GM20000 (cell line): ENCODE measurements around the gene PTPN5.

Experiments
- DNase-seq: peaks from one replicate; pipeline ENCODE4 v3.0.0; 2012; ENCODE audit warnings: low spot score
- CTCF ChIP-seq: IDR thresholded peaks from 2 replicates; pipeline ENCODE4 v1.5.1; 2012; ENCODE audit warnings: mild to moderate bottlenecking, control low read depth; ENCODE audit errors: extremely low read depth, missing control alignments

The PTPN5 gene

GRCh38 chr11:18704045-18704645 lies 87.5 kb downstream of the PTPN5 start:
- DNase-seq: no peak
- TF ChIP-seq CTCF: no peak

- TF ChIP-seq CTCF: no peak
- no peak for DNase-seq
Measured at GRCh38 chr11:18703001-18703763, 88.4 kb downstream of the PTPN5 start.

- DNase-seq: no peak
- TF ChIP-seq CTCF: no peak
Measured at GRCh38 chr11:18701614-18702216, 89.9 kb downstream of the PTPN5 start.

- no peak for DNase-seq
- TF ChIP-seq CTCF: no peak
Measured at GRCh38 chr11:18700872-18701271, 90.7 kb downstream of the PTPN5 start.

- TF ChIP-seq CTCF: no peak
- no peak for DNase-seq
Measured at GRCh38 chr11:18700375-18700774, 91.2 kb downstream of the PTPN5 start.

- no peak for TF ChIP-seq CTCF
- DNase-seq: no peak
Measured at GRCh38 chr11:18699848-18700261, 91.7 kb downstream of the PTPN5 start.

- no peak for DNase-seq
Measured at GRCh38 chr11:18699269-18699596, 92.4 kb downstream of the PTPN5 start.

More at GRCh38 chr11:18699269-18699596, 92.4 kb downstream of the PTPN5 start:
- no peak for TF ChIP-seq CTCF
